ENCODE measurements around the gene PARP6. TPM values are rescaled to one million over a fixed set of nuclear protein-coding genes. Genes with fewer than 3 reads are reported as not detected.

The PARP6 gene
- total and polyA plus RNA-seq, 9 of the 15 experiments (the other 6 are each of a cell fraction or from before 2014, with no cell fraction given), result 14.8 to 83.2 (median 28.3) TPM

DNA sequence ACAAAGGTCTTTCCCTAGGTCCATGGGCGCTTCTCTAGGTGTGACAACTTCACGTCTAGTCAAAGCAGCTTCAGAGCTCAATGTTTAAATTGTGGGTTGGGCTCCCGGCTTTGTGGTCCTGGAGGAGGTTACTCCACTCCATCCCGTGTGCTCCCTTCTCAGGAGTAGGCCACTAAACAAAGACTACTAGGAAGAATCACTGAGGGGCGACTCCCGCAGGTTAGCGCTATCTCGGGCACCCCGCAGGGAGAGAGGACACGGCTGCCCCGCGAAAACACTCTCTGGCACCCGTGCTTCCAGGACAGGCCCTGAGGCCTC, 500 bp downstream of the PARP6 start:
- H2AFZ ChIP-seq (ENCODE audit: low read depth, low read length), result peak overlapping the region; percentile 91
- peaks cover 36% of the 10 kb centered on the region; the same call in 2 of the 3 replicates for H3K36me3 ChIP-seq (ENCODE audit: control insufficient read depth, insufficient read depth, low read length)
- H3K4me3 ChIP-seq, result peak overlapping the region; percentile 74
- no peaks in the 10 kb centered on the region for H3K27me3 ChIP-seq (ENCODE audit: control insufficient read depth in 2 of 2, insufficient read depth in 2 of 2, low read length in 2 of 2)
- intact Hi-C loops (cut with micrococcal nuclease), result loop anchor here (2.0 kb wide), 1 partner anchor 35 kb away; no protein-coding TSS in a partner anchor
- peak overlapping the region; percentile 83 for H3K4me2 ChIP-seq (ENCODE audit: insufficient read depth, low read length)
- FAIRE-seq, result peak; percentile 15
- H3K9me3 ChIP-seq (replicated peaks; ENCODE audit: control insufficient read depth, insufficient read depth, low read depth, low read length), result no peaks in the 10 kb centered on the region
- ChIA-PET POLR2A (interaction anchor here (0.7 to 1.0 kb wide), 2 partner anchors 45 to 86 kb away, joined by 3 to 4 read pairs; no protein-coding TSS in a partner anchor), CTCF (ENCODE audit: low intra/inter-chr PET ratio) (no interaction called here)
- peaks cover 23% of the 10 kb centered on the region for H3K79me2 ChIP-seq (ENCODE audit: control insufficient read depth, insufficient read depth, low read length)
- H4K20me1 ChIP-seq (replicated peaks; ENCODE audit: control insufficient read depth, insufficient read depth, low read length), result no peaks in the 10 kb centered on the region
- peaks cover 12 to 17% of the 10 kb centered on the region in 2 experiments; a peak in 4 of 5 replicates for H3K4me1 ChIP-seq (replicated peaks in 1 of 2; ENCODE audit: control insufficient read depth in 2 of 2, insufficient read depth in 2 of 2, low read length in 2 of 2)
- peak; percentile 44 to 62 (median 54) for DNase-seq (ENCODE audit: extremely low read depth in 1 of 4, low spot score in 3 of 4)
- no peaks in the 10 kb centered on the region for H3K9me1 ChIP-seq (ENCODE audit: control insufficient read depth, insufficient read depth, low read length)
- peak; percentile 25 for ATAC-seq
- peak overlapping the region; percentile 77 for H3K27ac ChIP-seq (ENCODE audit: extremely low read depth, low read depth, low read length)
- in situ Hi-C loops (cut with MboI), result loop anchor here (5.0 kb wide), 1 partner anchor 60 kb away; no protein-coding TSS in a partner anchor
- H3K9ac ChIP-seq (ENCODE audit: insufficient read depth in 1 of 2, low read depth in 2 of 2, low read length in 2 of 2), result peak overlapping the region; percentile 79 to 97
- under 1% methylated on average over 13 of the region's 13 CpGs for WGBS (ENCODE audit: insufficient coverage, low coverage, missing lambda C conversion rate)
- BruUV-seq (replicated peaks), result no TSS peak
- no peak for TF ChIP-seq FOSL1 (tag; conservative IDR thresholded peaks at IDR 0.05)
- no peak for TF ChIP-seq ZBTB7A (IDR thresholded peaks at IDR 0.05; ENCODE audit: borderline replicate concordance, control insufficient read depth, low read depth, low read length)
- TF ChIP-seq ZNF668 (CRISPR knock-in tag; IDR thresholded peaks at IDR 0.05), result no peak
- TF ChIP-seq, protein P1, sequence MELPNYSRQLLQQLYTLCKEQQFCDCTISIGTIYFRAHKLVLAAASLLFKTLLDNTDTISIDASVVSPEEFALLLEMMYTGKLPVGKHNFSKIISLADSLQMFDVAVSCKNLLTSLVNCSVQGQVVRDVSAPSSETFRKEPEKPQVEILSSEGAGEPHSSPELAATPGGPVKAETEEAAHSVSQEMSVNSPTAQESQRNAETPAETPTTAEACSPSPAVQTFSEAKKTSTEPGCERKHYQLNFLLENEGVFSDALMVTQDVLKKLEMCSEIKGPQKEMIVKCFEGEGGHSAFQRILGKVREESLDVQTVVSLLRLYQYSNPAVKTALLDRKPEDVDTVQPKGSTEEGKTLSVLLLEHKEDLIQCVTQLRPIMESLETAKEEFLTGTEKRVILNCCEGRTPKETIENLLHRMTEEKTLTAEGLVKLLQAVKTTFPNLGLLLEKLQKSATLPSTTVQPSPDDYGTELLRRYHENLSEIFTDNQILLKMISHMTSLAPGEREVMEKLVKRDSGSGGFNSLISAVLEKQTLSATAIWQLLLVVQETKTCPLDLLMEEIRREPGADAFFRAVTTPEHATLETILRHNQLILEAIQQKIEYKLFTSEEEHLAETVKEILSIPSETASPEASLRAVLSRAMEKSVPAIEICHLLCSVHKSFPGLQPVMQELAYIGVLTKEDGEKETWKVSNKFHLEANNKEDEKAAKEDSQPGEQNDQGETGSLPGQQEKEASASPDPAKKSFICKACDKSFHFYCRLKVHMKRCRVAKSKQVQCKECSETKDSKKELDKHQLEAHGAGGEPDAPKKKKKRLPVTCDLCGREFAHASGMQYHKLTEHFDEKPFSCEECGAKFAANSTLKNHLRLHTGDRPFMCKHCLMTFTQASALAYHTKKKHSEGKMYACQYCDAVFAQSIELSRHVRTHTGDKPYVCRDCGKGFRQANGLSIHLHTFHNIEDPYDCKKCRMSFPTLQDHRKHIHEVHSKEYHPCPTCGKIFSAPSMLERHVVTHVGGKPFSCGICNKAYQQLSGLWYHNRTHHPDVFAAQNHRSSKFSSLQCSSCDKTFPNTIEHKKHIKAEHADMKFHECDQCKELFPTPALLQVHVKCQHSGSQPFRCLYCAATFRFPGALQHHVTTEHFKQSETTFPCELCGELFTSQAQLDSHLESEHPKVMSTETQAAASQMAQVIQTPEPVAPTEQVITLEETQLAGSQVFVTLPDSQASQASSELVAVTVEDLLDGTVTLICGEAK (IDR thresholded peaks at IDR 0.05), result peak; percentile 19; the same call in 1 of the 2 replicates
- TF ChIP-seq, protein P1 (CRISPR knock-in tag; IDR thresholded peaks at IDR 0.05), result no peak
- TF ChIP-seq, protein P2, sequence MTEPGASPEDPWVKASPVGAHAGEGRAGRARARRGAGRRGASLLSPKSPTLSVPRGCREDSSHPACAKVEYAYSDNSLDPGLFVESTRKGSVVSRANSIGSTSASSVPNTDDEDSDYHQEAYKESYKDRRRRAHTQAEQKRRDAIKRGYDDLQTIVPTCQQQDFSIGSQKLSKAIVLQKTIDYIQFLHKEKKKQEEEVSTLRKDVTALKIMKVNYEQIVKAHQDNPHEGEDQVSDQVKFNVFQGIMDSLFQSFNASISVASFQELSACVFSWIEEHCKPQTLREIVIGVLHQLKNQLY (CRISPR knock-in tag; conservative IDR thresholded peaks at IDR 0.05), result no peak
- no peak for TF ChIP-seq SP1 (CRISPR knock-in tag; IDR thresholded peaks at IDR 0.05)
- TF ChIP-seq PCBP2 (IDR thresholded peaks at IDR 0.05; ENCODE audit: low read depth, low read length, poor library complexity, severe bottlenecking), result no peak
- TF ChIP-seq SMARCE1 (IDR thresholded peaks at IDR 0.05), result 0 out of 2 replicates have a peak, but pooled peaks have one; percentile 15
- no peak for TF ChIP-seq HNRNPLL (IDR thresholded peaks at IDR 0.05; ENCODE audit: low read depth, low read length, poor library complexity, severe bottlenecking)
- no peak for TF ChIP-seq BRD9 (IDR thresholded peaks at IDR 0.05; ENCODE audit: low read depth, partially characterized antibody)
